IMR-90 (cell line): Measurements from ENCODE around the gene SLC66A2. TPM values are rescaled to one million over a fixed set of nuclear protein-coding genes. Genes with fewer than 3 reads are reported as not detected.
"Not testable (repeated sequence)": the region's sequence is repeated elsewhere in the genome, so short reads cannot be mapped to it uniquely, and the experiment has no call there.

Experiments
- ATAC-seq: fragments of 200-7000 bp; cut with Tn5 transposase; 2 replicates; pipeline ENCODE4 v1.9.1; 2020; ENCODE audit warnings: low read depth, mild to moderate bottlenecking, moderate library complexity
- BruUV-seq: library from RNA; stranded (reverse); fragments of 400-500 nt; replicated peaks from 2 replicates; lab custom pipeline; 2021; lab: Mats Ljungman, UMichigan
- CTCF ChIA-PET: fragments of 300-600 bp; formaldehyde crosslinking; extraction: SDS; loops from one replicate; lab custom pipeline; 2021; ENCODE audit warnings: antibody characterized with exemption; lab: Yijun Ruan, JAX
- POLR2A ChIA-PET: fragments of 300-600 bp; sonication (Branson Sonifier 250); formaldehyde crosslinking; loops from one replicate; lab custom pipeline; 2022; ENCODE audit warnings: antibody characterized with exemption; ENCODE audit not compliant: unreplicated experiment; lab: Charles Lee
- DNase-seq: peaks from one replicate; pipeline ENCODE4 v3.0.0; 2013
- H2AFZ ChIP-seq: replicated peaks from 2 replicates; pipeline ENCODE3; 2013; ENCODE audit warnings: low read length, mild to moderate bottlenecking; ENCODE audit not compliant: poor library complexity
- H2AK5ac ChIP-seq: 2 replicates; pipeline ENCODE4 v1.6.1; 2013; ENCODE audit warnings: low read depth, low read length, inconsistent platforms
- H2AK9ac ChIP-seq: replicated peaks from 2 replicates; pipeline ENCODE3; 2013; ENCODE audit warnings: mild to moderate bottlenecking, low read depth, low read length, moderate library complexity; ENCODE audit not compliant: poor library complexity
- H2BK120ac ChIP-seq: 2 replicates; pipeline ENCODE4 v1.6.1; 2013; ENCODE audit warnings: low read depth, low read length, inconsistent platforms
- H2BK15ac ChIP-seq: 3 replicates; pipeline ENCODE4 v1.6.1; 2013; ENCODE audit warnings: low read depth, low read length, inconsistent platforms
- H2BK20ac ChIP-seq: 2 replicates; pipeline ENCODE4 v1.6.1; 2013; ENCODE audit warnings: low read depth, mild to moderate bottlenecking, inconsistent platforms, low read length, moderate library complexity
- H2BK5ac ChIP-seq: 2 replicates; pipeline ENCODE4 v1.6.1; 2013; ENCODE audit warnings: mild to moderate bottlenecking, low read depth, low read length, inconsistent platforms; ENCODE audit not compliant: poor library complexity, severe bottlenecking
- H3K14ac ChIP-seq: replicated peaks from 2 replicates; pipeline ENCODE4 v1.6.1; 2013; ENCODE audit warnings: low read depth, low read length, inconsistent platforms
- H3K18ac ChIP-seq: 2 replicates; pipeline ENCODE4 v1.6.1; 2013; ENCODE audit warnings: low read depth, low read length, control low read depth
- H3K23ac ChIP-seq: 2 replicates; pipeline ENCODE4 v1.6.1; 2013; ENCODE audit warnings: low read depth, low read length, inconsistent platforms
- H3K27ac ChIP-seq: 2 replicates; pipeline ENCODE4 v1.5.1; 2013; ENCODE audit warnings: mild to moderate bottlenecking, control low read depth, low read length; ENCODE audit not compliant: insufficient read depth
- H3K27me3 ChIP-seq: 2 replicates; pipeline ENCODE4 v1.6.1; 2013; ENCODE audit warnings: low read length; ENCODE audit not compliant: control insufficient read depth, insufficient read depth
- H3K36me3 ChIP-seq: 2 replicates; pipeline ENCODE4 v1.6.1; 2013; ENCODE audit warnings: low read length, mixed read lengths; ENCODE audit not compliant: control insufficient read depth, insufficient read depth
- H3K4ac ChIP-seq: 2 replicates; pipeline ENCODE4 v1.6.1; 2013; ENCODE audit warnings: low read depth, low read length, inconsistent platforms
- H3K4me1 ChIP-seq: 2 replicates; pipeline ENCODE4 v1.6.1; 2013; ENCODE audit warnings: low read length, mixed read lengths; ENCODE audit not compliant: control insufficient read depth, insufficient read depth
- H3K4me2 ChIP-seq: 2 replicates; pipeline ENCODE4 v1.6.1; 2013; ENCODE audit warnings: low read depth, mild to moderate bottlenecking, control low read depth, low read length, moderate library complexity
- H3K4me3 ChIP-seq: 2 replicates; pipeline ENCODE4 v1.5.1; 2013; ENCODE audit warnings: low read depth, mild to moderate bottlenecking, control low read depth, low read length, moderate library complexity; ENCODE audit not compliant: insufficient read depth
- H3K56ac ChIP-seq: 2 replicates; pipeline ENCODE4 v1.6.1; 2013; ENCODE audit warnings: low read length, inconsistent platforms; ENCODE audit not compliant: insufficient read depth; ENCODE audit errors: extremely low read depth
- H3K79me1 ChIP-seq, 2 experiments: 2 replicates each; pipeline ENCODE4 v1.6.1; 2013; ENCODE audit warnings: low read length in 2 of 2, inconsistent platforms in 1 of 2, low read depth in 1 of 2
- H3K9ac ChIP-seq: 2 replicates; pipeline ENCODE4 v1.6.1; 2013; ENCODE audit warnings: low read depth, low read length, control low read depth
- H3K9me1 ChIP-seq: 2 replicates; pipeline ENCODE4 v1.6.1; 2013; ENCODE audit warnings: low read length, inconsistent platforms; ENCODE audit not compliant: insufficient read depth
- H3K9me3 ChIP-seq: 2 replicates; pipeline ENCODE4 v1.6.1; 2013; ENCODE audit warnings: low read length; ENCODE audit not compliant: control insufficient read depth, insufficient read depth
- H4K20me1 ChIP-seq: 2 replicates; pipeline ENCODE4 v1.6.1; 2013; ENCODE audit warnings: low read length, inconsistent platforms; ENCODE audit not compliant: insufficient read depth
- H4K5ac ChIP-seq: 2 replicates; pipeline ENCODE4 v1.6.1; 2013; ENCODE audit warnings: mild to moderate bottlenecking, low read depth, low read length, control low read depth
- H4K8ac ChIP-seq, 2 experiments: 2 replicates each; pipeline ENCODE4 v1.6.1; 2013; ENCODE audit warnings: low read depth in 2 of 2, low read length in 2 of 2, control low read depth in 1 of 2, inconsistent platforms in 1 of 2
- H4K91ac ChIP-seq: 2 replicates; pipeline ENCODE4 v1.6.1; 2013; ENCODE audit warnings: low read depth, low read length, inconsistent platforms; ENCODE audit not compliant: insufficient read depth
- CHD1 ChIP-seq: IDR thresholded peaks from 2 replicates; pipeline ENCODE4 v1.6.1; 2012; ENCODE audit warnings: low read depth, low read length, improper control_type of control experiment
- MAFK ChIP-seq: IDR thresholded peaks from 2 replicates; pipeline ENCODE4 v1.6.1; 2012; ENCODE audit warnings: low read depth, low read length, improper control_type of control experiment
- WGBS, 2 experiments: methylation state at CpG; one replicate each; pipeline versions ENCODE4 v1.1.5 to v1.1.7; 2013; ENCODE audit warnings: missing lambda C conversion rate in 2 of 2; ENCODE audit not compliant: insufficient read length in 1 of 2; ENCODE audit errors: extremely low coverage in 2 of 2; 5-methylcytosine and 5-hydroxymethylcytosine counted together
- dilution Hi-C: fragments of 300-500 bp; cut with HindIII; formaldehyde crosslinking; loops from one replicate; pipeline ENCODE4 v1.14.3; 2018; ENCODE audit warnings: low sequenced_read_pairs; ENCODE audit not compliant: unreplicated experiment
- in situ Hi-C: fragments of 300-500 bp; cut with MboI; formaldehyde crosslinking; loops from 3 replicates; pipeline ENCODE4 v1.14.3; 2019; ENCODE audit warnings: low sequenced_read_pairs, inconsistent platforms, mixed read lengths
- intact Hi-C: fragments of 100-400 bp; cut with micrococcal nuclease; formaldehyde crosslinking; loops from 2 replicates; pipeline ENCODE4 v1.10.0; 2022
- polyA plus RNA-seq, 3 experiments: library from polyadenylated mRNA; depleted of rRNA; stranded (reverse); fragments of >200 nt; gene quantifications; 2 replicates each; pipeline ENCODE4 v1.2.3, GENCODE V29; 2012; ENCODE audit warnings: low replicate concordance in 1 of 3
- total RNA-seq: library from RNA; depleted of rRNA; stranded (reverse); fragments of >200 nt; gene quantifications from 2 replicates; pipeline ENCODE4 v1.2.3, GENCODE V29; 2012

SLC66A2 gene
- total and polyA plus RNA-seq, 2 of the 4 experiments (the other 2 are of a cell fraction) = 17.6 to 23.5 TPM

DNA sequence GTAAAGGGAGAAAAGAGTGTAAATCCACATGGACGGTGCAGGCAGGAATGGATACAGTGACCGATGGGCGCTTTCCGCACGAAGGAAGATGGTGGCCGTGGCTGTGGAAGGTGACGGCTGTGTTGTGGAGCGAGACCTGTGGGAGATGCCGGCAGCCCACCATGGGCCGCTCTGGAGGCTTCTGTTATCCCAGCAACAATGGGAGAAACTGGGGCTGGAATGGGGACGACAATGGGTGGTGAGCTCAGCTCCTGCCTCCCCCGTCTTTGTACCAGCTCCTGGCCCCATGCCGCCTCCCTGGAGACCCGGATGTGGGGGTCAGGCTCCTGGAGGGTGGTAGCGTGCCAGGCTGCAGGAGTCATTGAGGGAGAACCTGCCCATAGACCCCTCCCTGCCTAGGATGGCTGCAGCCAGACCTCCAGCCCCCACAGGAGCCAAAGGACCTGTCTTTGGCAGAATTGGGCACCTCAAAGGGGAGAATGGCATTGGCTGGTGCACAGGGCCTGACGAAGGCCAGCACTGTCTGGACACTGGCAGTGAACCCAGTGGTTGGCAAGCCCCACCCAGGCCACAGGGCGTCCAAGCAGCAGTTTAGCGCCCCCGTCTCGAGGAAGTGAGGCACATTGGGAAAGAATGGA, 72.6 kb downstream of the SLC66A2 start:
- Histone ChIP-seq H3K27me3 (no peaks in the 10 kb centered on the region; the same call in none of the 2 replicates), H3K4me1 (no peaks in the 10 kb centered on the region), H3K14ac (no peak overlapping the region), H2BK120ac (no peak overlapping the region), H3K4me2 (no peak overlapping the region), H3K56ac (no peak overlapping the region), H2BK20ac (no peak overlapping the region), H4K91ac (no peak overlapping the region), H2AK9ac (no peak overlapping the region), H3K79me1 (no peaks in the 10 kb centered on the region), H2AFZ (no peak overlapping the region), H3K4me3 (no peak overlapping the region), H3K9me1 (no peaks in the 10 kb centered on the region), H3K23ac (no peak overlapping the region), H3K9me3 (peaks cover 8% of the 10 kb centered on the region; the same call in 1 of the 2 replicates), H4K8ac (no peak overlapping the region), H3K9ac (no peak overlapping the region), H2BK15ac (no peak overlapping the region), H3K27ac (no peak overlapping the region), H3K36me3 (no peaks in the 10 kb centered on the region; the same call in 1 of the 2 replicates), H4K20me1 (no peaks in the 10 kb centered on the region), H4K5ac (no peak overlapping the region), H2BK5ac (no peak overlapping the region), H3K18ac (no peak overlapping the region), H2AK5ac (no peak overlapping the region), H3K4ac (no peak overlapping the region)
- 89% methylated on average over 11 of the region's 20 CpGs; no CpG with 5 or more reads in 1 of the 2 experiments for WGBS, 2 experiments
- dilution Hi-C loops = no loop called here
- ChIA-PET POLR2A (no interaction called here), CTCF (no interaction called here)
- in situ Hi-C loops = no loop called here
- TF ChIP-seq MAFK = no peak
- TF ChIP-seq CHD1 = no peak
- no peak for DNase-seq
- intact Hi-C loops = no loop called here
- no TSS peak for BruUV-seq
- no peak for ATAC-seq

DNA sequence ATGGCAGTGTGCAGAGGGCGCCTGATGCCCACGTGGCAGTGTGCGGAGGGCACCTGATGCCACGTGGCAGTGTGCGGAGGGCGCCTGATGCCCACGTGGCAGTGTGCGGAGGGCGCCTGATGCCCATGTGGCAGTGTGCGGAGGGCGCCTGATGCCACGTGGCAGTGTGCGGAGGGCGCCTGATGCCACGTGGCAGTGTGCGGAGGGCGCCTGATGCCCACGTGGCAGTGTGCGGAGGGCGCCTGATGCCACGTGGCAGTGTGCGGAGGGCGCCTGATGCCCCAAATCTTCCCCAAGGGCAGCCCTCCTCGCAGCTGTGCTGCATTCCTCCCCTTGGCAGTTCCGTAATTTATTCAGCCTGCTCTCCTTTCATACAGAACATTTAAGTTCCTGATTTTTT, 73.2 kb downstream of the SLC66A2 start:
- H3K4me1 ChIP-seq, H3K27me3 ChIP-seq, in situ Hi-C loops, H2AK9ac ChIP-seq, H3K36me3 ChIP-seq, dilution Hi-C loops, H3K4me2 ChIP-seq, POLR2A ChIA-PET, CTCF ChIA-PET, H3K4me3 ChIP-seq, H2BK120ac ChIP-seq, ATAC-seq, H3K23ac ChIP-seq, H3K4ac ChIP-seq, H3K18ac ChIP-seq, H2BK5ac ChIP-seq, H3K9me1 ChIP-seq, H4K91ac ChIP-seq, H2BK15ac ChIP-seq, H3K9me3 ChIP-seq, DNase-seq, intact Hi-C loops, H2AFZ ChIP-seq, H3K56ac ChIP-seq, H2BK20ac ChIP-seq, H2AK5ac ChIP-seq, H4K8ac ChIP-seq, BruUV-seq, H3K9ac ChIP-seq, H4K20me1 ChIP-seq, H3K14ac ChIP-seq, H4K5ac ChIP-seq, H3K79me1 ChIP-seq, H3K27ac ChIP-seq: not testable (repeated sequence)
- 85% methylated on average over 14 of the region's 25 CpGs; no CpG with 5 or more reads in 1 of the 2 experiments for WGBS, 2 experiments
